ENCODE results near the gene UQCRC1.

The UQCRC1 gene

GRCh38 chr3:48568476-48568875, 41.0 kb downstream of the UQCRC1 start:
- no peak for DNase-seq

DNA sequence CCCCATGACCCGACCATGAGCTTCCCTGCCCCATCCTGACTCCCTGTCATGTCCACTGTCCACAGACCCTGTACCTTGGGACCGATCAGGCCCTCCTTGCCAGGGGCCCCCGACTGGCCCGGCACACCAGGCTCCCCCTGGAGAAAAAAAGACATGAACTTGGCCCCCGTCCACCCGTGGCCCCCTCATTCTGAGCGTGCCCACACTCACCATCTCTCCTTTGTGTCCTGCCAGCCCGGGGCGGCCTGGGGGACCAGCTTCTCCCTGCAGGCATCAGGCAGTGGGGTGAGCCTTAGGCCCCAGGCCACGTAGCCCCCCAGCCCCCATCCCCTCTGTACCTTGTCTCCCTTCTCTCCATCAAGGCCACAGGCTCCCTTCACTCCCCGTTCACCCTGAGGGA, 41.9 kb downstream of the UQCRC1 start:
- DNase-seq: no peak

DNA sequence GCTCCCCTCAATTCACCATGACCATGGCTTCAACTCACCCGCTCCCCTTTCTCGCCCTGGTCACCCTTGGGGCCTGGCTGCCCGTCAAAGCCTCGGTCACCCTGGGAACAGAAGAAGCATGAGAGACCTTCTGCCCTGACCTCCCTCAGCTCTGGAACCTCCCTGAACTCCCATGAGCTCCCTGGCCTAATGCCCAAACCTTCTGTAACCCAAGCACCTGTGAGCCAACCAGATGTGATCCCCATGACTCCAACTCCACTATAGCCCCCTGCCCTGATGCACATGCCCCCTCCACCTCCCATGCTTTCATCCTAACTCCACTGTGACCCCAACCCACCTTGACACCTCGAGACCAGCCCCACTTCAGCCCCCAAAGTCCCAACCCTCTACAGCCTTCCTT, 42.4 kb downstream of the UQCRC1 start:
- no peak for DNase-seq

- DNase-seq: no peak
Measured at GRCh38 chr3:48566401-48566760, 43.1 kb downstream of the UQCRC1 start.

DNA sequence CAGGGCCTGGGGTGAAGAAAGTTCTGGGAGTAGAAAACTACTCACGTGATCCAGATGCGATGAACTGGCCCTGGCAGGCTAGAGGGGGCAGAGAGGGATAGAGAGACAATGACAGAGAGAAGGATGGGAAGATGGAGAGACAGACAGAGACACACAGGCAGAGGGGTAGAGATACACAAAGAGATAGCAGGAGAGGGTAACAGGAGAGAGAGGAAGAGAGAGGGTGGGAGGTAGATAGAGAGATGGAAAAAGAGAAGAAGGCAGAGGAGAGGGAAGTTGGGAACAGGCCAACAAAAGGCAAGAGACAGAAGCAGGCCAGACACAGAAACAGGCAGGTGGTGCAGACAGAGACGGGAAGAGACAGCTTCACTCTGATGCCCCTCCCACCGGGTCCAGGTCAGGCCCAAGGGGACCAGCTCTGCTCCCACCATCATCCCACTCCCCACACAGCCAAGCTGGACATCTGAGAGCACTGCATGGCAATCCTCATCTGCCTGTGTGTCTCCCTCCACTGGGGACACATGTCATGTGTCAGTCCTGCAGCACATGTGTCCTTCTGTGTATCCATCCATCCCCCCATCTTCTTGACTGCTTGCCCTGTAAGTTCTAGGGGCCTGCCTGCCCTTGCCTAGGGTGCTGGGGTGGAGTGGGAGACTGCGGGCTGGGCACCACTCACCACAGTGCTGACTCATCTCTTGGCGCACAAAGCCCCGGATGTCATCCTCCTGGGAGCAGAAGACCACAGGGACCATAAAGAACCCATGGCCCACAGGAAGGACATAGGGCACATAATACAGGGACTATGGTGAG, 43.6 kb downstream of the UQCRC1 start:
- DNase-seq: no peak

GRCh38 chr3:48565186-48565585, 44.3 kb downstream of the UQCRC1 start:
- DNase-seq: no peak

DNA sequence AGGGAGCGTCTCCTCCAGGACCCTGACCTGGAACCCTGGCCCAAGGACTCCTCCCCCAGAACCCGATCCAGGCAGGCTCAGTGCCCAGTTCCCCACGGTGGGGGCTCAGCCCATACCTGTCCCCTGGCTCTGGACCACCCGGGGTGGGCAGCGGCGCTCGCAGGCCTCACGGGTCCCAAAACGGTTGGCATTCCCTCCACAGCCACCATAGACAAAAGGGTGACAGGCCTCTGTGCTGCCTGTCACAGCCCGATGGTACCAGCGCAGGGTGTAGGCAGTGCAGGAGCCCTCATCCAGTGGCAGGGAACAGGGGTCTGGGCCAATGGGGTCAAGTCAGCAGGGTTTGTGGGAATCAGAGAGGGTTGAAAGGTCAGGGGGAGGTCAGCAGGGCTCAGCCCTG, 44.8 kb downstream of the UQCRC1 start:
- no peak for DNase-seq

- DNase-seq: no peak
Measured at GRCh38 chr3:48564022-48564421, 45.4 kb downstream of the UQCRC1 start.

DNA sequence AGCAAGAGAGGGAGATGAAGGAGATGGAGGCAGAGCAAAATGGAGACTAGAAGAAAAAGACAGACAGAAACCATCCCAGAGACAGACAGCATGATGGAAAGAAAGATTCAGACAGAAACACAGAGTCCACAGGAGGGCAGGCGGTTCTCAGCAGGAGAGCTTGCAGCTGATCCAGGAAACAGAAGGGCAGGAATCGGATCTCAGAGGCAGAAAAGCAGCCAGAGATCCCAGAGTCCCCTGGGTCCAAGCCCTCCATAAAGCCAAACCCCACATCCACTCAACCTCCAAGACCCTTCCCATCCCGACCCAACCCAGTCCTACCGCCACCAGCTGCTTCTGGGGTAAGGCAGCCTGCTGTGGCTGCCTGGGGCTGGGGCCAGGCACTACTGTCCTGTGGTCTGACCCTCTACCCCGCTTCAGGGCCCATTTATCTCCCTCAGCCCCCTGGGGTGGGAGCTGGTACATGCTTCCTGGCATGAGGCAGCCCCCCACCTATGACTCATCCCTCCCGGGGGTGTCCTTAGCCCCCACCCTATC, 46.0 kb downstream of the UQCRC1 start, which contains the start of gene UCN2:
TSS of gene UCN2 (minus strand) at position 400 of the 537 bp plus-strand sequence. CDS start 657 bp downstream, outside the sequence.
- DNase-seq: no peak

- DNase-seq: no peak
Measured at GRCh38 chr3:48562367-48563095, 46.9 kb downstream of the UQCRC1 start.

DNA sequence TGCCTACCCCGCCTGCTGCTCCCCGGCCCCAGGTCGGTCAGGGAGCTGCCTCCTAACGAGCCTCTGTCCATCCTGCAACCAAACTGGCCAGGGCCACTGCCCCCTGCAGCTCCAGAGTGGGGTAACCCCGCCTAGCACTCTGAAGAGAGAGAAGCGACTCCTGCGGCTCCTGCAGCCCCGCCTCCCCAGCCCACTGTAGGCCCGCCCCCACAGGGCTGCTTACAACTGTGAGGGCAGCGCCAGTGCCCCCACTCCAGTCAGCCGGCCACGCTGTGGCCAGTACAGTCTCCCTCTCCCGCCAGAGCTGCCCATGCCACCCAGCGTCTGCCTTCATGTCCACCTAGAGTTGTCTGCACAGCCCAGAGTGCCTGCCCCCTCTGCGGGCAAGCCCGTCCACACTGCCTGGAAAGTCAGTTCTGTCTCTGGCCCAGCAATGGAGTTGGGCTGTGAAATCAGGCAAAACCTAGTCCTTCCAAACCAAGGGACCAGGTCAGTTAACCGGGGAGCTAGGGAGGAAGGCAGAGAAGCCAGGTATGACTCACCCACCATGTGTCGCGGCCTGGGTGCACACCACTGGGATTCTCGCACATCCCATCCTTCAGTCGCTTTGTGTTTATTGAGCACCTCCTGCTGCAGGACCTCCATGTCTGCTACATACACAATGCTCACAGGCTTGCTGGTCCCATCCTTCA, 48.3 kb downstream of the UQCRC1 start:
- DNase-seq: no peak

- no peak for DNase-seq
Measured at GRCh38 chr3:48560648-48561018, 48.8 kb downstream of the UQCRC1 start.

DNA sequence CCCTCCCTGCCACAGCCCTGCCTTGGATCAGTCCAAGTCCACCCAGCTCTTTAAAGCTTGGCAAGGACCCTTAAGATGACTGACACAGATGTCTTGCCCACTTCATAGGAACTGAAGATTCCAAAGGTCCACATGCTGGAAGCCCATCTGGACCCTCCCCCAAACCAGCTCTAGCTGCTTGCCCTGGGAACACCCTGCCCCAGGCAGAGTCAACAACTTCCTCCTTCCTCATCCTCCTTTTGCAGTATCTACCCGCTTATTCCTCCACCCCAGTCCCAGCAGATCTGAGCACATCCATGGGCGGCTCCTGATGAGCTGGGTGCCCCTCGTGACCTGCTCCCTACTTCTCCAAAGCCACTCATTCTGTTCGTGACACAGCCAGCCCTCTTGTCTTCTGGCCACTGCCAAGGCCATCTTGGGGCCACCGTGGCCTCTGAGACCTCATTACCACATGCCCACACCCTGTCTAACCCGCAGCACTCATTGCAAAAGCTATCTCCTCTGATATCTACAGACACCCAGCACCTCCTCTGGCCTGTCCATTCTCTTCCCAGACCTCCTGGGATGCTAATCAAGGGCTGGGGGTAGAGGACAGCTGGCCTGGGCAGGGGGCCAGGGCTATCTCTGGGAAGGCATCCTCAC, 50.8 kb downstream of the UQCRC1 start:
- no peak for DNase-seq

GRCh38 chr3:48556796-48557626, 52.4 kb downstream of the UQCRC1 start, which contains the start of gene PFKFB4:
Gene PFKFB4 (minus strand): TSS chr3:48556803. CDS start chr3:48556777, 26 bp downstream.
- peak; percentile 100 for DNase-seq

DNA sequence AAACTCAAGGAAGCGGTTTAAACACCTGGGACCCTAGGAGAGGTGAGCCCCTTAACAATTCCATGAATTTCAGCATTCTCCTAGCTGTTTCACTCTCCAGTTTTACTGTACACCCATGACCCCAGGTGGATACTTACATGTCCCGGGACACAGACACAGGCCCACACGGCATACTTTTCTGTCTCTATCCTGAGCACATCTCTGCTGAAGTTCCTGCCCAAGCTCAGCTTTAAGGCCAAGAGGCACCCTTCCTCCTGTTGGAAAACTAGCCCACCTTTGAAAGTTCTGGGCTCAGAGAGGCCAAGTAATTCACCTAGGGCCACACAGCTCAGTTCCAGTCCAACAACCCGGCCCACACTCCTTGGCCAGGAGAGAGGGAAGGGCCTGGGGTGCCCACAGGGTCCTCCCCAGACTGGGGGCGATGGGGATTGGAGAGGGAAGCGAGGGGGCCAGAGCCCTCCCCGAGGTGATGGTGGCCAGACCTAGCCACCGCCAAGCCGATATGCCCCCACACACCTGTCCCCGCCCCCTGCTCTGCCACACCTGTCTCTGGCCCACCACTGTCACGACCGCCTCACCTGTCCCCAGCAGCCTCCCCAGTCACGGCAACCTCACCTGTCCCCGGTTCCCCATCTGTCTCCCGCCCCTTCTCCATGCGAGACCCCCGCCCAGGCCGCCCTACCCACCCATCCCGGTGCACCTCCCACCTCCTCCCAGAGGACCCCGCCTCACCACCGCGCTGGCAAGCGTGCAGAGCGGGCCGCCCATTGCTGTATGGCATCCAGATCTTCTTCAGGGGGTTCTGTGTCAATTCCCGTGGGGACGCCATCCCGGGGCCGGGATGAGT, 53.3 kb downstream of the UQCRC1 start:
- no peak for DNase-seq

DNA sequence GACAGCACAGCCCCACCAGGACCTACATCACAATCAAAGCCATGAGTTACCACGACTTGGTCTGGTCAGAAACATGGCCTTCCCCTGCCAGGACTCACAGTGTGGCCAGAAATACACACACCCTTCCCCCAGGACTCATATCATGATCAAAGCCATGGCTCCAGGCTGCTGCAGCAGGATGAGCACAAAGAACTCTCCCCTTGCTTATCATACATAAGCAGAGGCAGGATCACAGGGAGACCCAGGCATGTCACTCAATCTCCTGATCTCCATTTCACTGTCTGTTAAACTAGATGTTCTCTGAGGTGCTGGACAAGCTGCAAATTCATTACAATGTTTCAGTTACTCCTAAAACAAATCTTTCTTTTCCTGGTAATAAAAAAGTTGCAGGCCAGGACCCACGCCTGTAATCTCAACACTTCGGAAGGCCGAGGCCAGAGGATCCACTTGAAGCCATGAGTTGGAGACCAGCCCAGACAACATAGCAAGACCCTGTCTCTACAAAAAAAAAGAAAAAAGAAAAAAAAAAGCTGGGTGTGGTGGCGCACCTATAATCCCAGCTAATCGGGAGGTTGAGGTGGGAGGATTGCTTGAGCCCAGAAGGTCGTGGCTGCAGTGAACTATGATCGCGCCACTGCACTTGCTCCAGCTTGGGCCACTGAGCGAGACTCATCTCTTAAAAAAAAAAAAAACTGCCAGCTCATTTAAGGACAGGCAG, 54.1 kb downstream of the UQCRC1 start:
- no peak for DNase-seq

- DNase-seq: no peak
Measured at GRCh38 chr3:48553886-48554845, 55.3 kb downstream of the UQCRC1 start.

- DNase-seq: no peak
Measured at GRCh38 chr3:48553361-48553760, 56.1 kb downstream of the UQCRC1 start.
